Epithelial cell of esophagus (primary cell): ENCODE data around the gene OSBPL10.

ENCODE experiments used
- DNase-seq: peaks from one replicate; pipeline ENCODE4 v3.0.0; 2010; ENCODE audit warnings: low read depth
- H3K4me3 ChIP-seq: 2 replicates; pipeline ENCODE4 v1.5.1; 2011; ENCODE audit warnings: mild to moderate bottlenecking, low read length, control low read depth
- CTCF ChIP-seq: IDR thresholded peaks from 2 replicates; pipeline ENCODE4 v1.5.1; 2011; ENCODE audit warnings: low read depth, mild to moderate bottlenecking, low read length, control low read depth, inconsistent platforms; ENCODE audit not compliant: insufficient read depth; ENCODE audit errors: missing control alignments

OSBPL10 gene

GRCh38 chr3:31800436-31800835 is 180.6 kb downstream of the OSBPL10 start:
- no peak overlapping the region for H3K4me3 ChIP-seq
- DNase-seq, result no peak
- no peak for TF ChIP-seq CTCF

DNA sequence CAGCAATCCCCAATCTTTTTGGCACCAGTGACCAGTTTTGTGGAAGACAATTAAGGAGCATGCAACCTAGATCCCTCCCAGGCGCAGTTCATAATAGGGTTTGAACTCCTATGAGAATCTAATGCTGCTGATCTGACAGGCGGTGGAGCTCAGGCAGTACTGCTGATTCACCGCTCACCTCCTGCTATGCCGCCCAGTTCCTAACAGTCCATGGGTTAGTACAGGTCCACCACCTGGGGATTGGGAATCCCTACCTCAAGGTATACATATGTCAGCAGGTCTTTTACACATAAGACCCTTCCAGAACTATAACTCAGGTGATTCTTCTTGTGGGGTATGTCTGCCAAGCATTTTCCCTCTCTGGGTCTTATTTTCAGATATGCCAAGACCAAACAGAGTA is 182.2 kb downstream of the OSBPL10 start:
- TF ChIP-seq CTCF, result no peak
- H3K4me3 ChIP-seq, result no peak overlapping the region
- no peak for DNase-seq

DNA sequence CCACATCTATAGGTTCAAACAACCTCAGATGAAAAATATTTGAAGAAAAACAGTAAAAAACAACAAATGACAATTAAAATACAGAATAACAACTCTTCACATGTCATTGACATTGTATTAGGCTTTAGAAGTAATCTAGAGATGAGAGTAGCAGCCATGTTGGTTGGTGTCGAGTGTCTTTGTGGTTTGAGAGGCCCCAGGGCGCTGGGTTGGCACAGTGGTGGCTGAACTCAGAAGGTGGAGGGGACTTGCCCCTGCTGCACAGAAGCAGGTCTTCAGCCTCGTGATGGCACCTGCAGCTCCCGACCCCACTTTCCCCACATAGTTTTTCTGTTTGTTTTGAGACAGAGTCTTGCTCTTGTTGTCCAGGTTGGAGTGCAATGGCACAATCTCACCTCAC is 187.2 kb downstream of the OSBPL10 start:
- no peak overlapping the region for H3K4me3 ChIP-seq
- no peak for DNase-seq
- no peak for TF ChIP-seq CTCF

- DNase-seq, result no peak
- TF ChIP-seq CTCF, result no peak
- H3K4me3 ChIP-seq, result no peak overlapping the region
Observed at GRCh38 chr3:31791090-31791430, 190.0 kb downstream of the OSBPL10 start.

DNA sequence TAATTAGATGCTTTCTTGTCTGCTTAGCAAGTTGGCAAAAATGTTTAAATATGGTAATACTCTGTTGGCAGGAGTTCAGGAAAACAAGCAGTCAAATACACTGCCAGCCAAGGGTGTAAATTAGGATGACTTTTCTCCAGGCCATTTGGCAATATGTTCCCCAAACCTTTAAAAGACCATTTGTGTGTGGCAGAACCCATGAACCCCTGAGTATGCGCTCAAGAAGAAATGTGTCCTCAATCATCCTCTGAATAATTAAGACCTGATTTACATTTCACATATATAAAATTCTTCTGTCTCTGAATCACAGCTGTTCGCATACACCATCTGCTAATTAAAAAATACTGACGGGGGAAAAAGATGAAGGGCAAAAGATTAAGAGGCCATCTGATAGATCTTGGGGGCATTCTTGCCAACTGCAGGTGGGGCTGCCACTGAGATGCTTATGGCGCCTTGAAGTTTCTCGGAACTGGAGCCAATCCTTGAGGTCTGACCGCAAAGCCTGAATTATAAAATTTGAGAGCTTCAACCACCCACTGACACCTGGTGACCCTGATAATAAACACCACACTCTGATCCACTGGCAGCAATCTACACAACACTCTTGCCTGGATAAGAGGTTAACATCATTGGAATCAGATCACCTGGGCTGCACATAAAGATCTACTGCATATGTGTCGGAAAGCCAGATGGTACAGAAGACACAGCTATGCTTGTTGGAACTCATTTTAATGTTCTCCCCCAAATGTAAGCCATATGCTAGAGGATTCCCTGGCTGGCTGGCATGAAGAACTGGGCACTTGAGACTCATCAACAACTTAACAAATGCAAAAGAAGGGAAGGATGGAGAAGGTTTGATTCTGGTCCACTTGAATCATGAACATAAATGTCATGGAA is 190.6 kb downstream of the OSBPL10 start:
- TF ChIP-seq CTCF, result no peak
- no peak for DNase-seq
- no peak overlapping the region for H3K4me3 ChIP-seq

GRCh38 chr3:31789429-31789828 is 191.6 kb downstream of the OSBPL10 start:
- no peak for TF ChIP-seq CTCF
- no peak for DNase-seq
- H3K4me3 ChIP-seq, result no peak overlapping the region

- no peak overlapping the region for H3K4me3 ChIP-seq
- no peak for TF ChIP-seq CTCF
- peak; percentile 60 for DNase-seq
Observed at GRCh38 chr3:31785734-31786133, 195.3 kb downstream of the OSBPL10 start.
